ENCODE measurements around the gene MARCHF3.
"Not testable (repeated sequence)": the region's sequence is repeated elsewhere in the genome, so short reads cannot be mapped to it uniquely, and the experiment has no call there.

MARCHF3 gene

GRCh38 chr5:126954981-126955380, 75.4 kb downstream of the MARCHF3 start:
- no peak for DNase-seq (ENCODE audit: low read depth, low spot score)

- no peak for DNase-seq (ENCODE audit: low read depth, low spot score)
Measured at GRCh38 chr5:126953640-126954039, 76.7 kb downstream of the MARCHF3 start.

- DNase-seq (ENCODE audit: low read depth, low spot score) = no peak
Measured at GRCh38 chr5:126949475-126949874, 80.9 kb downstream of the MARCHF3 start.

DNA sequence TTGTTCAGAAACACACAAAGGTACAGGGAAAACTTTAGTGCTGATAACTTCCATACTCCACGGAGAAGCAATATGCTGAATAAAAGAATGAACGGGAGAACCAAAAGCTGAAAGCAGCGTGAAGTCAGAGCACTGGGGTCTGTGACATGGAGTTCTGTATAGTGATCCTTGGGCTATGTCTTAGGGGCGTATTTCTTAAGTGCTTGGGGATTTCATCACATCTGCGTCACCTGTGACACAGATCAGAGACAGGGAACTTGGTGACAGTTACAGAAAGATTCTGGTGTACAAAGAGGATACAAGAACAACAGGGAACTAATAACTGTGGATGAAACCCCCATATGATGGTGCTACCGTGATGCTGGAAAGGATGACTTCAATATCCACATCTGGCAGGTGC, 81.9 kb downstream of the MARCHF3 start:
- no peak for DNase-seq (ENCODE audit: low read depth, low spot score)

GRCh38 chr5:126948011-126948355, 82.4 kb downstream of the MARCHF3 start:
- no peak for DNase-seq (ENCODE audit: low read depth, low spot score)

- DNase-seq (ENCODE audit: low read depth, low spot score) = no peak
Measured at GRCh38 chr5:126947146-126948010, 83.0 kb downstream of the MARCHF3 start.

GRCh38 chr5:126942908-126943307, 87.5 kb downstream of the MARCHF3 start:
- not testable (repeated sequence) for DNase-seq (ENCODE audit: low read depth, low spot score)

DNA sequence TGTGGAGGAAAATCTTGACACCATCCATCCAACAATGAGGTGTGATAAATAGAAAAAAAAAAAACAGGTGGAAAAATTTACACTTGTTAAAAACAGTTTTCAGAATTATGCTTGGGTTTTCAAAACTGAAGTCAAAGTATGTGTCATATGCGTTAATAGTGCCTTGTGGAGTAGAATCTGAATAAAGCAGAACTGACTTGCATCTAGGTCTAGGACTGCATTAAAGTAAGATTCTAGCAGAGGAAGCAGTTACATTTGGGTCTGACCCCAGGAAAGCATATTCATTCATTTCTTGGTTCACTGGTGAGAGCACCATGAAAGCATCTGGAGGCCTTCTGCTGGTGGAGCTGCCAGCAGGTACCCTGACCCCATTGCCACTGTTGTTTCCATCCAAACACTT, 89.0 kb downstream of the MARCHF3 start:
- no peak for DNase-seq (ENCODE audit: low read depth, low spot score)

DNA sequence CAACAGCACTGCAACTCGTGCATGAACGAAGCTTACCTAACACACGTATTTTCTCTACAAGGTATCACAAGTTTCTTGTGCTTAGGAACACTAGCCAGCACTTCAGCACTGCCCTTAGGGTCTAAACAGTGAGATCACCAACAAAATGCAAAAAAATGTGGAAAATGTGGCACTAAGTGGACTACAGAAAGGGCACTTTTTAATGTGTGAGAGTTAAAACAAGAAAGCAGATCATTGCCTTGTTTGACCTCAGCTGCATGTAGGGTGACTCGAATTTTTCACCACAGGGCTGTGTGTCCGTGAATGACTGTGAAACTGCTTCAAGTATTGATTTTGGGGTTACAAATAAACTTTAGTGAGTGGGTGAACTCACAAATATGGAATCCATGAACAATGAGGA, 90.5 kb downstream of the MARCHF3 start:
- DNase-seq (ENCODE audit: low read depth, low spot score) = no peak

DNA sequence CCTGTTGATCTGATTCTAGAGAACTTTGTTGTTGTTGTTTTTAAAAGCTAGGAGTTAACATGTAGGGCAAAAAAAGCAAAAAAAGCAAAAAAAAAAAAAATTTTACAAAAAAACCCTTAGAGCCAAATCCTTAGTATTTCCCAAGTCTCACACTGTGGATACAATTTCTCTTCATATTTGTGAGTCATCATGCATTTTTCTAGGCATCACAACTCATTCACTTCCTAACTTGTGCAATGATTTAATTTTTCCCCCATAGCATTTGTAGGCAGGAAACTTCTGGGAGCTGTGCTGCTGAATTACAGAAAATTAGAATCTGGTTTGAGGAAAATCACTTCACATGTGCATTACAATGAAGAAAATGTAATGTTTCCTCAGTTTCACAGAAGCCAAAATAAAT, 91.9 kb downstream of the MARCHF3 start:
- no peak for DNase-seq (ENCODE audit: low read depth, low spot score)

DNA sequence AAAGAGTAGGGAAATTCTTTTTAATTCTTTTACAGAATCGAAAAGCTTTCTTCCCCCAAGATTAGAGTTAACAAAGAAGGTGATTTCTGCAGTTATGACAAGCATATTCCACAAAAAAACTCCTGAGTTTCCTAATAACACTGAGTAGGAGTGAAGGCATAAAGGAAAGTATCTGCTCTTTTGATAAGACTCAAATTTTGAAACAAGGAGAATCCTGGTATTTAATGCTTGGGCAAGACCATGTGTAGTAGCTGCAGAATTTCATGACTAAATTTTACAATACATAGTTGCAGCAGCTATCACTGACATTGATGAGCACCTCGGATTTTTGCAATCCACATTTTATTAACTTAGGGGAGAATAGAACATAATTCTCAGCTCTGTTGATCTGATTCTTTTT, 92.6 kb downstream of the MARCHF3 start:
- DNase-seq (ENCODE audit: low read depth, low spot score) = no peak

DNA sequence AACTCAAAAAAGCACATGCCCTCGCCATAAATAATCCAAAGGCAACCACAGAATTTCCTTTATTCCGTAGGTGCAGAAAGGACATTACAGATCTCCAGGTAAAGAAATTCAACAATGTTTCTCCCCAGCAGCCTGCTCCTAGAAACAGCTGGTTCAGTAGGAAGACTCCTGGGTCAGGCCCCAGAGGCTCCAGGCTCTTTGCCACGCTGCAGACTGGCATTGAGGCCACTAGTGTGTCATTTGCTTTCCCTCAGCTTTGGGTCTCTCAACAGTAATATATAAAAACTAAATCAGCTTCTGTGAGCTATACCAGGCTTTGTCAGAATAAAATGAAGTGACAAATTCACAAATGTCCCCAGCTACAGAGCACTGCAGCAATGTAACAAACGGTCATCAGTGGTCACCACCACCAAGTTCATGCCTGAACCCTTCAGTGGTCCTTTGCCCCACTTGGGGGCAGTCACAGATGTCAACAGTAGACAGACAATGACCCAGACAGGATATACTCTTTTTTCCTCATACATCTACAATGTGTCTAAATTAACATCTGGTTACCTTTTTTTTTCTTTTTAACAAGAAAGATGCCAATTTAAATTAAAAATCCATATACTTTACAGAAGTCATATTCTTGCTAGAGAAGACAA, 93.5 kb downstream of the MARCHF3 start:
- no peak for DNase-seq (ENCODE audit: low read depth, low spot score)

DNA sequence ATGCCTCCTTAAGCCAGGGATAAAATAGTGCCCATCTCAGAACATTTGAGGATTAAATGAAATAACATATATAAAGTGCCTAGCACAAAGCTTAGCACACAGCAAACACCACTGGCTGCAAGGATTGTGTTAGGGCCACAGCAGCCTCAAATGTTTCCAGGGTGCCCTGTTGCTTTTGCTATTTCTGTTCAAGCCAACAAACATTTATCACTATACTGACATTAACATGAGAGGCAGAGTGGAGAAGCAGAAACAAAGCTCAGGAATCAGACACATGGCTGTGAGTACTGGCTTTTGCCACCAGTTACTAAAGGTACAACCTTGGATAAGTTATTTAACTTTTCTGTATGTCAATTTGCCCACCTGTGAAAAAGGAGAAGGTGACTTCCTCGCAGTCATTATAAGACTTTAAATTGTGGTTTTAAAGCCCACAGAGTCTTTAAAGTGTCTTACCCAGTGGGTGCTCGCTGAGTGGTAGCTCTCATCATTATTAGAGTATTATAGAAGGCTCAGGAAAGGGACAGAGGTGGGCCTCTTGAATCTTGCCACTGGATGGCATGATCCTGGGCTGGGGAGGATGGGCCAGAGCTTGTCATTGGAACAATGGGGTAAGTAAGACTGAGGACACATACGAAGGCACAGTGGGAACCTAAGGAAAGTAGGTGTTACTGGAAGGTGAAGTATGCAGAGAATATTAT, 98.2 kb downstream of the MARCHF3 start:
- DNase-seq (ENCODE audit: low read depth, low spot score) = no peak

- no peak for DNase-seq (ENCODE audit: low read depth, low spot score)
Measured at GRCh38 chr5:126928041-126928440, 102.3 kb downstream of the MARCHF3 start.

GRCh38 chr5:126927429-126927828, 102.9 kb downstream of the MARCHF3 start:
- DNase-seq (ENCODE audit: low read depth, low spot score) = no peak

- DNase-seq (ENCODE audit: low read depth, low spot score) = peak; percentile 36
Measured at GRCh38 chr5:126926187-126926586, 104.2 kb downstream of the MARCHF3 start.

GRCh38 chr5:126925482-126925881, 104.9 kb downstream of the MARCHF3 start:
- no peak for DNase-seq (ENCODE audit: low read depth, low spot score)

DNA sequence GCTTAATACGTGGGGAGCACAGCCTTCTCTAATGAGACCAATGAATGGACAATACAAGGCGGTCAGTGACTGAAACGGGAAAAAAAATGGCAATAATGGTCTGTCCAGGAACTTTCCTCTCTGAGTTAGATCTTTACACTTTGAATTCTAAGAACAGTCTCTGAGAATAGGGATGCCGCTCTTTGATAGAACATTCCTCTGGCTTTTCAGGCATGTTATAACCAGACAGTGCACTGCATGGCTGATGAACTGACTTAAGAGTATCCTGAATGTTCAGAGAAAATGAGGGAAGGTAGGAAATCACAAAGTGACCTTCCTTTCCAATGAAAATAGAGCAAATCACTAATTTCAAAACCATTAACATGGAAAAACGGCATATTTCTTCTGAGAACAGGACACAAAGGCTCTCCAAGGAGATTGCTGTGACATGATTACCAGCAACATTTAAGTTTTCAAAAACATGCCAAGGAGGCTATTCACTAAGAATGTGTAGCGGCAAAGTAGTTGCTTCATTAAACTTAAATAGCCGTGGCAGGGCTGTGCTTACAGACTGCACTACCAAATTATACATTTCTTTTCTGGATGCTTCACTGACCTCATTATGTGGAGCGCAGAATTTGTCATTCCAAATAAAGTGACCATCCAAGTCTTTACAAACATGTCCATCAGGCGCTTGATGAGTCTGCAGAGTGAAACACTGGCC, 105.9 kb downstream of the MARCHF3 start:
- DNase-seq (ENCODE audit: low read depth, low spot score) = no peak

DNA sequence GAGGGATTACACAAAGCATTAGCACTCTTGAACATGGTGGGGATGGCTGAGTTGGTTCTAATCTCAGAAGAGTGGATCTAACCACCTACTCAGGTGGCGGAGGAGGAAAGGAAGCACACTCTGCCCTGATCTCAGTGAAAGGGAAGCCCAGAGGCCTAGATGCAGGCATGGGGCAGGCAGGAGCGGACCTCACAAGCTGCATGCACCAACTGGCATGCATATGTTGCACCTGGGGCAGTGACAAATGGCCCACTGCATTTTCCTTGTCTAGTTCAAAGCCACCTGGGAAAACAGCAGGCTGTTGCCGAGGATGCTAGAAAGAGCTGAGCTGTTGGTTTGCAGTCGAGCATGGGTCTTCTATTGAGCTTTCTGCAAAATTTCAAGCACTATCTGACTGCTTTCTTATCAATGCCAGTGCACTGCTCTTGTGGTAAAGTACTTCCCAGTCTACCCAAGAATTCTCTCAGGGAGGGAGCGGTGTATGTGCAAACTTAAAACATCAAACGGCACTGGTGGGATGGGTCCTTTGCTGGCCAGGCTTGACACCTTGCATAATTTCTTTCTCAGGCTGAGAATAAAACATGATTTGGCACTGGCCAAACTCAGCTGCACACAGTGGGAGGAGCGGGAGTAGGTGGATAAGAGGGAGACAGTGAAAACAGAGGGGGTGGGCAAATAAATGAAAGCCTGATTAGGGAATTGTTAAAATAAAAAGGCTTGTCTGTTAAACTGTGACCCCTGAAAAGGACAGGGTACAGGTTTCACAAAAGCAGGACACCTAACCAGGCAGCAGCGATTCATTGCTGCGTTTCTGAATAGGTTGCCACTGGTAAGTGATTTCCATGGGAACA, 108.9 kb downstream of the MARCHF3 start:
- no peak for DNase-seq (ENCODE audit: low read depth, low spot score)

- no peak for DNase-seq (ENCODE audit: low read depth, low spot score)
Measured at GRCh38 chr5:126920291-126920690, 110.1 kb downstream of the MARCHF3 start.

GRCh38 chr5:126919566-126919965, 110.8 kb downstream of the MARCHF3 start:
- DNase-seq (ENCODE audit: low read depth, low spot score) = no peak
